PC-3 (cell line): ENCODE measurements around the gene NUDT3. TPM values are rescaled to one million over a fixed set of nuclear protein-coding genes. Genes with fewer than 3 reads are reported as not detected.
"Not testable (repeated sequence)": the region's sequence is repeated elsewhere in the genome, so short reads cannot be mapped to it uniquely, and the experiment has no call there.

Source experiments
- ATAC-seq: fragments of 200-7000 bp; cut with Tn5 transposase; 2 replicates; pipeline ENCODE4 v1.9.1; 2020; ENCODE audit warnings: mild to moderate bottlenecking, moderate library complexity
- BruUV-seq: library from RNA; stranded (reverse); fragments of 400-500 nt; replicated peaks from 2 replicates; lab custom pipeline; 2021; lab: Mats Ljungman, UMichigan
- CTCF ChIA-PET: fragments of 300-600 bp; sonication (Branson Sonifier 250); formaldehyde crosslinking; loops from one replicate; lab custom pipeline; 2022; ENCODE audit warnings: antibody characterized with exemption; lab: Charles Lee
- POLR2A ChIA-PET: fragments of 300-600 bp; sonication (Branson Sonifier 250); formaldehyde crosslinking; loops from one replicate; lab custom pipeline; 2022; ENCODE audit warnings: antibody characterized with exemption; ENCODE audit not compliant: unreplicated experiment; lab: Charles Lee
- DNase-seq: peaks from one replicate; pipeline ENCODE4 v3.0.0-alpha.2; 2015
- H2AFZ ChIP-seq: fragments of 300-600 bp; sonication (generic); 2 replicates; pipeline ENCODE4 v1.6.0; 2016; ENCODE audit warnings: antibody characterized with exemption, low read length
- H3F3A ChIP-seq: fragments of 300-600 bp; sonication (generic); one replicate; pipeline ENCODE4 v1.6.0; 2017; ENCODE audit warnings: antibody characterized with exemption, low read length, control low read depth, mild to moderate bottlenecking; ENCODE audit not compliant: unreplicated experiment
- H3K27ac ChIP-seq: fragments of 300-600 bp; sonication (generic); 2 replicates; pipeline ENCODE4 v1.5.1; 2016; ENCODE audit warnings: mild to moderate bottlenecking, low read length
- H3K27me3 ChIP-seq: fragments of 300-600 bp; sonication (generic); 2 replicates; pipeline ENCODE4 v1.6.1; 2016; ENCODE audit warnings: low read length, mixed read lengths
- H3K36me3 ChIP-seq: fragments of 300-600 bp; sonication (generic); 2 replicates; pipeline ENCODE4 v1.6.1; 2016; ENCODE audit warnings: low read depth, mixed run types, low read length, mixed read lengths
- H3K4me1 ChIP-seq: fragments of 300-600 bp; sonication (generic); 2 replicates; pipeline ENCODE4 v1.5.1; 2016; ENCODE audit warnings: low read length; ENCODE audit not compliant: insufficient read depth
- H3K4me2 ChIP-seq: fragments of 300-600 bp; sonication (generic); 2 replicates; pipeline ENCODE4 v1.6.0; 2016; ENCODE audit warnings: low read length
- H3K4me3 ChIP-seq: fragments of 300-600 bp; sonication (generic); 2 replicates; pipeline ENCODE4 v1.5.1; 2016; ENCODE audit warnings: mild to moderate bottlenecking, low read length, mixed read lengths
- H3K79me2 ChIP-seq: fragments of 300-600 bp; sonication (generic); 2 replicates; pipeline ENCODE4 v1.6.1; 2017; ENCODE audit warnings: low read length, mixed read lengths
- H3K9ac ChIP-seq: fragments of 300-600 bp; sonication (generic); 2 replicates; pipeline ENCODE4 v1.6.0; 2016; ENCODE audit warnings: mild to moderate bottlenecking, low read length
- H3K9me2 ChIP-seq: fragments of 300-600 bp; sonication (generic); replicated peaks from 2 replicates; pipeline ENCODE4 v1.6.1; 2016; ENCODE audit warnings: mixed run types, low read length, mixed read lengths
- H3K9me3 ChIP-seq: fragments of 300-600 bp; sonication (generic); 2 replicates; pipeline ENCODE4 v1.6.1; 2016; ENCODE audit warnings: low read length, mixed read lengths
- H4K20me1 ChIP-seq: fragments of 300-600 bp; sonication (generic); 2 replicates; pipeline ENCODE4 v1.6.1; 2016; ENCODE audit warnings: low read length, mixed read lengths
- EZH2 ChIP-seq: fragments of 300-600 bp; sonication (generic); IDR thresholded peaks from one replicate; pipeline ENCODE4 v1.6.1; 2017; ENCODE audit warnings: antibody characterized with exemption, mild to moderate bottlenecking, low read length; ENCODE audit not compliant: unreplicated experiment
- EZH2phosphoT487 ChIP-seq: fragments of 300-600 bp; sonication (generic); IDR thresholded peaks from 2 replicates; pipeline ENCODE4 v1.6.1; 2018; ENCODE audit warnings: mild to moderate bottlenecking, antibody characterized with exemption, low read length, borderline replicate concordance
- intact Hi-C: fragments of 100-400 bp; cut with micrococcal nuclease; formaldehyde crosslinking; loops from 2 replicates; pipeline ENCODE4 v1.9.0; 2023
- total RNA-seq: library from RNA; depleted of rRNA; stranded (reverse); fragments of >200 nt; gene quantifications from 2 replicates; pipeline ENCODE4 v1.2.3, GENCODE V29; 2014
- TF ChIP-seq, protein P1 (sequence below): fragments of 300-600 bp; sonication (generic); conservative IDR thresholded peaks from 2 replicates; pipeline ENCODE4 v1.5.1; 2017; ENCODE audit warnings: antibody characterized with exemption, low read depth, mild to moderate bottlenecking, low read length

The NUDT3 gene
- total RNA-seq, 1 experiment from 2014 or later: 24.6 TPM

DNA sequence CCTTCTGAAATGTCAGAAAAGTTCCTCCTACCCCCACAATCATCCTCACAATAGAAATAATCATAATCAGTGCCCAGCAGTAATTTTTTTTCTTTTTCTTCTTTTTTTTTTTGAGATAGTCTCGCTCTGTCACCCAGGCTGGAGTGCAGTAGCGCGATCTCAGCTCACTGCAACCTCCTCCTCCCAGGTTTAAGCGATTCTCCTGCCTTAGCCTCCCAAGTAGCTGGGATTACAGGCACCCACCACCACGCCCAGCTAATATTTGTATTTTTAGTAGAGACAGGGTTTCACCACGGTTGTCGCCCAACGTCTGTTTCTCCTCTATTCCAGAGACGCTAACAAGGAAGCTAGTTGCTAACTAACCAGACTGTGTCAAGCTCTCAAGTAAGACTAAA, 28.8 kb downstream of the NUDT3 start:
- H3K4me3 ChIP-seq, H3K27me3 ChIP-seq, H3K9ac ChIP-seq, H3K36me3 ChIP-seq, intact Hi-C loops, H3K9me3 ChIP-seq, H2AFZ ChIP-seq, H3K4me2 ChIP-seq, H3K27ac ChIP-seq, H3K9me2 ChIP-seq, ATAC-seq, DNase-seq, BruUV-seq, CTCF ChIA-PET, POLR2A ChIA-PET, H3F3A ChIP-seq: not testable (repeated sequence)
- Histone ChIP-seq H3K4me1 (peaks cover 10% of the 10 kb centered on the region), H3K79me2 (peaks cover 84% of the 10 kb centered on the region), H4K20me1 (peaks cover 29% of the 10 kb centered on the region)

- no peak for ATAC-seq
Measured at GRCh38 chr6:34362909-34363680, 29.4 kb downstream of the NUDT3 start.

DNA sequence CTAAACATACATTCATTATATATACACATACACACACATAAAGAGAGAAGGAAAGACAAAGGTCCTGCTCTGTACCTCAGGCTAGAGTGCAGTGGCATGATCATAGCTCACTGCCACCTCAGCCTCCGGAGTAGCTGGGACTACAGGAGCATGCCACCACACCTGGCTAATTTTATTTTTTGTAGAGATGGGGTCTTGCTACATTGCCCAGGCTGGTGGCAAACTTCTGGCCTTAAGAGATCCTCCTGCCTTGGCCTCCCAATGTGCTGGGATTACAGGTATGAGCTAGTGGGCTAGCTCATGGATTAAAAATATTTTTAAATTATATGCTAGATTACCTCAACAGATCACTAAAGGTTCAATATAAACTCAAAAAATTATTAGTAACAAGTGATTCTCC, 30.3 kb downstream of the NUDT3 start:
- Histone ChIP-seq H3K9me2 (no peaks in the 10 kb centered on the region), H3K27me3 (no peaks in the 10 kb centered on the region), H2AFZ (no peak overlapping the region), H3K4me2 (no peak overlapping the region), H3K36me3 (no peaks in the 10 kb centered on the region), H3K9ac (no peak overlapping the region), H4K20me1 (peaks cover 37% of the 10 kb centered on the region), H3F3A (no peaks in the 10 kb centered on the region), H3K4me3 (no peak overlapping the region), H3K9me3 (no peaks in the 10 kb centered on the region), H3K79me2 (peaks cover 88% of the 10 kb centered on the region), H3K4me1 (peaks cover 17% of the 10 kb centered on the region), H3K27ac (no peak overlapping the region)
- DNase-seq (no peak), ATAC-seq (no peak)
- ChIA-PET POLR2A (no interaction called here), CTCF (no interaction called here)
- intact Hi-C loops: no loop called here
- TF ChIP-seq EZH2 (no peak), EZH2phosphoT487 (no peak)
- TF ChIP-seq, protein P1, sequence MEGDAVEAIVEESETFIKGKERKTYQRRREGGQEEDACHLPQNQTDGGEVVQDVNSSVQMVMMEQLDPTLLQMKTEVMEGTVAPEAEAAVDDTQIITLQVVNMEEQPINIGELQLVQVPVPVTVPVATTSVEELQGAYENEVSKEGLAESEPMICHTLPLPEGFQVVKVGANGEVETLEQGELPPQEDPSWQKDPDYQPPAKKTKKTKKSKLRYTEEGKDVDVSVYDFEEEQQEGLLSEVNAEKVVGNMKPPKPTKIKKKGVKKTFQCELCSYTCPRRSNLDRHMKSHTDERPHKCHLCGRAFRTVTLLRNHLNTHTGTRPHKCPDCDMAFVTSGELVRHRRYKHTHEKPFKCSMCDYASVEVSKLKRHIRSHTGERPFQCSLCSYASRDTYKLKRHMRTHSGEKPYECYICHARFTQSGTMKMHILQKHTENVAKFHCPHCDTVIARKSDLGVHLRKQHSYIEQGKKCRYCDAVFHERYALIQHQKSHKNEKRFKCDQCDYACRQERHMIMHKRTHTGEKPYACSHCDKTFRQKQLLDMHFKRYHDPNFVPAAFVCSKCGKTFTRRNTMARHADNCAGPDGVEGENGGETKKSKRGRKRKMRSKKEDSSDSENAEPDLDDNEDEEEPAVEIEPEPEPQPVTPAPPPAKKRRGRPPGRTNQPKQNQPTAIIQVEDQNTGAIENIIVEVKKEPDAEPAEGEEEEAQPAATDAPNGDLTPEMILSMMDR: no peak
- no TSS peak for BruUV-seq

More at GRCh38 chr6:34362909-34363680, 29.4 kb downstream of the NUDT3 start:
- no peak overlapping the region for H3K9ac ChIP-seq
- no peak for DNase-seq
- no peaks in the 10 kb centered on the region for H3K9me3 ChIP-seq
- intact Hi-C loops: no loop called here
- no peak overlapping the region for H2AFZ ChIP-seq
- H3K9me2 ChIP-seq: no peaks in the 10 kb centered on the region
- H3F3A ChIP-seq: no peaks in the 10 kb centered on the region
- CTCF ChIA-PET: no interaction called here
- no TSS peak for BruUV-seq
- no peak overlapping the region for H3K4me3 ChIP-seq
- POLR2A ChIA-PET: no interaction called here
- peaks cover 16% of the 10 kb centered on the region for H3K4me1 ChIP-seq
- TF ChIP-seq, protein P1: no peak
- TF ChIP-seq EZH2 (no peak), EZH2phosphoT487 (no peak)
- peaks cover 88% of the 10 kb centered on the region for H3K79me2 ChIP-seq
- no peaks in the 10 kb centered on the region for H3K27me3 ChIP-seq
- no peak overlapping the region for H3K27ac ChIP-seq
- no peaks in the 10 kb centered on the region for H3K36me3 ChIP-seq
- H4K20me1 ChIP-seq: peaks cover 32% of the 10 kb centered on the region
- no peak overlapping the region for H3K4me2 ChIP-seq
